Measurements from ENCODE around the gene B4GAT1. TPM values are rescaled to one million over a fixed set of nuclear protein-coding genes. Genes with fewer than 3 reads are reported as not detected.

The B4GAT1 gene
- polyA plus RNA-seq (2011; rRNA removed), result 11.0 and 12.2 TPM in 2 replicates
- polyA plus RNA-seq (2012; cell fraction: cytosol; rRNA removed), result 7.8 and 11.8 TPM in 2 replicates
- 19.0 and 23.5 TPM in 2 replicates for polyA plus RNA-seq (2012; cell fraction: nucleus; rRNA removed)
- polyA plus RNA-seq (2017; fragmentation: RNase III; extraction: RNeasy Plus Mini Kit Qiagen cat#74134 plus additional on column Dnase treatment), result 15.3 to 18.7 TPM (median 18.0 TPM) in 3 replicates
- polyA minus RNA-seq (2011; rRNA and poly(A)+ RNA removed), result 3.4 and 3.7 TPM in 2 replicates

- FAIRE-seq (no peak), DNase-seq (ENCODE audit: low read depth in 1 of 2, low spot score in 1 of 2) (peak; percentile 81 to 95), ATAC-seq (peak; percentile 78 to 83)
- Histone ChIP-seq H3K9me3 (no peaks in the 10 kb centered on the region), H3K27ac (peak within 1 kb of the TSS; percentile 90 to 97), H3K4me2 (peak within 1 kb of the TSS; percentile 77), H3K4me3 (peak within 1 kb of the TSS; percentile 88), H3K4me1 (peaks cover 39% of the 10 kb centered on the region)
- TF ChIP-seq PBX3 (IDR thresholded peaks at IDR 0.05) (0 out of 2 replicates have a peak, but pooled peaks have one; percentile 14), RARB (CRISPR knock-in tag; IDR thresholded peaks at IDR 0.05) (no peak), NFE2L2 (conservative IDR thresholded peaks at IDR 0.05; ENCODE audit: low read length) (0 out of 2 replicates have a peak, but pooled peaks have one; percentile 1), POLR2AphosphoS2 (conservative IDR thresholded peaks at IDR 0.05; ENCODE audit: low read length) (no peak), BCL3 (IDR thresholded peaks at IDR 0.05) (peak; percentile 57; the same call in 1 of the 3 replicates), TP53 (CRISPR knock-in tag; IDR thresholded peaks at IDR 0.05) (no peak), FOSL2 (IDR thresholded peaks at IDR 0.05) (no peak), FOSL2 (CRISPR knock-in tag; IDR thresholded peaks at IDR 0.05) (peak; percentile 4; the same call in 1 of the 2 replicates), MAX (IDR thresholded peaks at IDR 0.05) (peak; percentile 87), FOSB (CRISPR knock-in tag; IDR thresholded peaks at IDR 0.05) (no peak), POLR2A (IDR thresholded peaks at IDR 0.05; ENCODE audit: low read length) (peak; percentile 31), SREBF2 (IDR thresholded peaks at IDR 0.05) (peak; percentile 86), MAZ (IDR thresholded peaks at IDR 0.05; ENCODE audit: borderline replicate concordance, low read depth, low read length) (no peak), MYC (IDR thresholded peaks at IDR 0.05; ENCODE audit: borderline replicate concordance, low read length) (peak; percentile 34; the same call in 1 of the 2 replicates), HMGXB4 (CRISPR knock-in tag; IDR thresholded peaks at IDR 0.05; ENCODE audit: borderline replicate concordance) (peak; percentile 91), CEBPB (IDR thresholded peaks at IDR 0.05) (peak in 1 of 2 experiments; percentile 42; a peak in 1 of 4 replicates), JUN (IDR thresholded peaks at IDR 0.05) (peak in 1 of 2 experiments; percentile 60; a peak in 2 of 5 replicates), CTCF (IDR thresholded peaks at IDR 0.05) (no peak)
- POLR2A ChIA-PET, result interaction anchor here (0.5 to 1.2 kb wide), 6 partner anchors 15 to 80 kb away, joined by 3 to 7 read pairs (median 3); no protein-coding TSS in a partner anchor
- WGBS (ENCODE audit: missing lambda C conversion rate), result under 1% methylated on average over 34 of the region's 101 CpGs
- CTCF ChIA-PET, result interaction anchor here (0.8 to 7.9 kb wide), 12 partner anchors 10 to 65 kb away, joined by 3 to 57 read pairs (median 6); partner anchors contain the start of gene RIN1
Observed at GRCh38 chr11:66347425-66348276, at the start of gene B4GAT1. TSS of gene B4GAT1 (minus strand) at chr11:66347629. CDS start at chr11:66347545, 84 bp downstream.
